ENCODE results near the gene EZR.
"Not testable (repeated sequence)": the region's sequence is repeated elsewhere in the genome, so short reads cannot be mapped to it uniquely, and the experiment has no call there.

Gene EZR

DNA sequence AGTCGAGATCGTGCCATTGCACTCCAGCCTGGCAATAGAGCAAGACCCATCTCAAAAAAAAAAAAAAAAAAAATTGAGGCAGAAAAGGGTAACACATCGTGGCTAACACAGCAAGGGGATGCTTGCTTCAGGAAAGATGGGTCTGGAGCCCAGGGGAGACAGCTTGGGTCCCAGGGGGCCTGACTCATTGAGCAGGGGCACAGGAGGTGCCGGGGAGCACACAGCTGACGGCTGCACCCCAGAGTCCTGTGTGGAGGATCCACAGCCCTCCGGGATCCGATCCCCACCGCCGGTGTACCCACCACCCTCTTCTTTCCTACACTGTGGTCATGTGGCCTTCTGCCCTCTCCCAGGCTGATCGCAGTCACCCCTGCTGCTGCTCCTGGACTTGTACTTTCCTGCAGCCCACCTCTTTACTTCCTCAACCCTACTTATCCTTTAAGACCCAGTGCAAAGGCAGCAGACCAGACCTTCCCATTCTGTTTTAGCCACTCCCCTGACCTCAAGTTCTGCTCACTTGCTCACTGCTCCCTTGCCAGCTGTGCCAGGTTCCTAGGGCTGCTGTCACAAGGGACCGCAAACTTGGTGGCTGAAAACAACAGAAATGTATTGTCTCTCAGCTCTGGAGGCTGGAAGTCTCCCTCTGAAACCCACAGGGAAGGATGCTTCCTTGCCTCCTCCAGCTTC lies 17.6 kb upstream of the EZR start:
- no peaks in the 10 kb centered on the region for H4K20me1 ChIP-seq (ENCODE audit: insufficient read depth, low read length)
- no peak; the same call in 2 of the 3 replicates for ATAC-seq (ENCODE audit: insufficient read depth, low read depth)
- H3K4me3 ChIP-seq (ENCODE audit: low read depth in 1 of 2, low read length in 2 of 2): no peak overlapping the region
- H3K27ac ChIP-seq (ENCODE audit: low read length): no peak overlapping the region
- no peaks in the 10 kb centered on the region for H3K9me3 ChIP-seq (ENCODE audit: insufficient read depth, low read length, severe bottlenecking)
- H3K79me2 ChIP-seq (ENCODE audit: insufficient read depth, low read length): no peaks in the 10 kb centered on the region
- H3K36me3 ChIP-seq (ENCODE audit: insufficient read depth, low read length): no peaks in the 10 kb centered on the region
- no peak overlapping the region for H3K4me2 ChIP-seq (ENCODE audit: insufficient read depth, low read length)
- H3K27me3 ChIP-seq (ENCODE audit: insufficient read depth, low read length, poor library complexity): no peaks in the 10 kb centered on the region
- no peaks in the 10 kb centered on the region for H3K4me1 ChIP-seq (ENCODE audit: insufficient read depth, low read length)
- H2AFZ ChIP-seq (ENCODE audit: low read depth, low read length): no peak overlapping the region
- TF ChIP-seq, protein P1, sequence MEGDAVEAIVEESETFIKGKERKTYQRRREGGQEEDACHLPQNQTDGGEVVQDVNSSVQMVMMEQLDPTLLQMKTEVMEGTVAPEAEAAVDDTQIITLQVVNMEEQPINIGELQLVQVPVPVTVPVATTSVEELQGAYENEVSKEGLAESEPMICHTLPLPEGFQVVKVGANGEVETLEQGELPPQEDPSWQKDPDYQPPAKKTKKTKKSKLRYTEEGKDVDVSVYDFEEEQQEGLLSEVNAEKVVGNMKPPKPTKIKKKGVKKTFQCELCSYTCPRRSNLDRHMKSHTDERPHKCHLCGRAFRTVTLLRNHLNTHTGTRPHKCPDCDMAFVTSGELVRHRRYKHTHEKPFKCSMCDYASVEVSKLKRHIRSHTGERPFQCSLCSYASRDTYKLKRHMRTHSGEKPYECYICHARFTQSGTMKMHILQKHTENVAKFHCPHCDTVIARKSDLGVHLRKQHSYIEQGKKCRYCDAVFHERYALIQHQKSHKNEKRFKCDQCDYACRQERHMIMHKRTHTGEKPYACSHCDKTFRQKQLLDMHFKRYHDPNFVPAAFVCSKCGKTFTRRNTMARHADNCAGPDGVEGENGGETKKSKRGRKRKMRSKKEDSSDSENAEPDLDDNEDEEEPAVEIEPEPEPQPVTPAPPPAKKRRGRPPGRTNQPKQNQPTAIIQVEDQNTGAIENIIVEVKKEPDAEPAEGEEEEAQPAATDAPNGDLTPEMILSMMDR (IDR thresholded peaks at IDR 0.05; ENCODE audit: borderline replicate concordance, extremely low read depth, low read length, poor library complexity, severe bottlenecking): no peak
- TF ChIP-seq EZH2 (IDR thresholded peaks at IDR 0.05; ENCODE audit: borderline replicate concordance, low read depth, low read length, severe bottlenecking): no peak
- no peak overlapping the region for H3K9ac ChIP-seq (ENCODE audit: low read depth, low read length)
- DNase-seq: no peak

DNA sequence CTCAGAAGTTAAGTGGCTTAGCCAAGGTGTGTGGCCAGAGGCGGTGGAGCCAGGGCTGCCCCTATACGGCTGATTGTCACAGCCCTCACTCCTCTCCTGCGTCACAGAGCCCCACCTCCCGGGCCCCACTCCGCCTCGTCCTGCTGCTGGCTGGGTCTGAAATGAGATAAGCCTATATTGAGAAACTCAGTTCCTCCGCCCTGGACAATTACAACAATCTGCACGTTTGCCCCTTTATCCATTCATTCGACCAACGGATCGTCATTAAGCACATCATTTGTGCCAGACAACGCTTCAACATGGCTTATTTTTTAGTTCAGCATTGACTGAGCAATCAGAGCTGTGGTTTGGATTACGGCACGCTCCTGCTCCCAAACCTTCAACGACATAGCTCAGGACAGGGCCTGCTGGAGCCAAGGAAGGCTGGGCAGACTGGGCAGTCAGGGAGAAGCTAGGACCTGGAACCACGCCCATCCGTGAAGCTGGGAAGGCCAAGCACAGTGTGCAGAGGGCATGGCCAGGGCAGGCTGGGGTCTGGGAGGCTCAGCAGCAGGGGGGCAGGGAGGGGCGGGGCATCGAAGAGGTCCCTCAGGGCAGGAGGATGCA lies 16.6 kb upstream of the EZR start:
- no peak overlapping the region for H3K4me3 ChIP-seq (ENCODE audit: low read depth in 1 of 2, low read length in 2 of 2)
- no peaks in the 10 kb centered on the region for H3K36me3 ChIP-seq (ENCODE audit: insufficient read depth, low read length)
- ATAC-seq (ENCODE audit: insufficient read depth, low read depth) (no peak), DNase-seq (no peak)
- no peak overlapping the region for H3K27ac ChIP-seq (ENCODE audit: low read length)
- TF ChIP-seq EZH2 (IDR thresholded peaks at IDR 0.05; ENCODE audit: borderline replicate concordance, low read depth, low read length, severe bottlenecking): no peak
- TF ChIP-seq, protein P1 (IDR thresholded peaks at IDR 0.05; ENCODE audit: borderline replicate concordance, extremely low read depth, low read length, poor library complexity, severe bottlenecking): no peak
- no peak overlapping the region for H2AFZ ChIP-seq (ENCODE audit: low read depth, low read length)
- no peaks in the 10 kb centered on the region for H3K9me3 ChIP-seq (ENCODE audit: insufficient read depth, low read length, severe bottlenecking)
- H3K4me1 ChIP-seq (ENCODE audit: insufficient read depth, low read length): no peaks in the 10 kb centered on the region
- H4K20me1 ChIP-seq (ENCODE audit: insufficient read depth, low read length): no peaks in the 10 kb centered on the region
- H3K27me3 ChIP-seq (ENCODE audit: insufficient read depth, low read length, poor library complexity): no peaks in the 10 kb centered on the region
- H3K9ac ChIP-seq (ENCODE audit: low read depth, low read length): no peak overlapping the region
- no peaks in the 10 kb centered on the region for H3K79me2 ChIP-seq (ENCODE audit: insufficient read depth, low read length)
- H3K4me2 ChIP-seq (ENCODE audit: insufficient read depth, low read length): no peak overlapping the region

DNA sequence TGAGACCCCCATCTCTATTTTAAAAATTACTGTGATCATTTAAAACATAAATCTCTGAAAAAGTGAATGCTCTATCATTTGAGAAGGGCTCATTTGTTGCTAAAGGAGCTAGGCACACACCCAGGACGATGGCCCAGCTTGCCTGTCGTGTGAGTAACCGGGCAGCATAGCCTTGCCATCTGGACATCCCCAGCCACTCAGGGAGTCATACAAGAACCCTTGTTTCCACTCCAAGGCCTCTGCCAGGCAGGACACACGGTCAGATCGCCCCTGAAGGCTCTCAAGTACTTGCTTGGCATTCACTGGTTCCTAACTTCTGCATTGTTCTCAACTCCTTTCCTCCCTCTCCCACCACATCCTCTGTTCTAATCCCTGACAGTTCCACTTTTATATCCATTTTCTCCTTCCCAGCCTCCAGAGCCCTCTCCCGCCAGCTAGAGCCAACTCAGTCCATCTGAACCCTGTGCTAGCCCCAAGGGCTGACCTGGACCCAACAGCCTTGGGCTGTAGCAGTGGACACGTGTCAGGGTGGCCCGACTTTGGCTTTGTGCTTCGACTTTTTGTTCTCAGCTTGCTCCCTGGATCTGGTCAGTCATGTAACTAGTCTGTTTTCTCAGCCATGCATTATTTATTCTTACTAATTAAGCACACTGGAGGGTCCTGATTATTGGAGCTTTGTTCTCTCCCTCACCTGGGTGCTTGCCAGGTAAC lies 15.7 kb upstream of the EZR start:
- DNase-seq (no peak), ATAC-seq (ENCODE audit: insufficient read depth, low read depth) (no peak)
- Histone ChIP-seq H3K36me3 (ENCODE audit: insufficient read depth, low read length) (no peaks in the 10 kb centered on the region), H2AFZ (ENCODE audit: low read depth, low read length) (no peak overlapping the region), H3K27ac (ENCODE audit: low read length) (no peak overlapping the region), H4K20me1 (ENCODE audit: insufficient read depth, low read length) (no peaks in the 10 kb centered on the region), H3K79me2 (ENCODE audit: insufficient read depth, low read length) (no peaks in the 10 kb centered on the region), H3K9me3 (ENCODE audit: insufficient read depth, low read length, severe bottlenecking) (no peaks in the 10 kb centered on the region), H3K4me2 (ENCODE audit: insufficient read depth, low read length) (no peak overlapping the region), H3K4me3 (ENCODE audit: low read depth in 1 of 2, low read length in 2 of 2) (no peak overlapping the region), H3K4me1 (ENCODE audit: insufficient read depth, low read length) (no peaks in the 10 kb centered on the region), H3K27me3 (ENCODE audit: insufficient read depth, low read length, poor library complexity) (no peaks in the 10 kb centered on the region), H3K9ac (ENCODE audit: low read depth, low read length) (no peak overlapping the region)
- TF ChIP-seq, protein P1 (IDR thresholded peaks at IDR 0.05; ENCODE audit: borderline replicate concordance, extremely low read depth, low read length, poor library complexity, severe bottlenecking): no peak
- TF ChIP-seq EZH2 (IDR thresholded peaks at IDR 0.05; ENCODE audit: borderline replicate concordance, low read depth, low read length, severe bottlenecking): no peak

DNA sequence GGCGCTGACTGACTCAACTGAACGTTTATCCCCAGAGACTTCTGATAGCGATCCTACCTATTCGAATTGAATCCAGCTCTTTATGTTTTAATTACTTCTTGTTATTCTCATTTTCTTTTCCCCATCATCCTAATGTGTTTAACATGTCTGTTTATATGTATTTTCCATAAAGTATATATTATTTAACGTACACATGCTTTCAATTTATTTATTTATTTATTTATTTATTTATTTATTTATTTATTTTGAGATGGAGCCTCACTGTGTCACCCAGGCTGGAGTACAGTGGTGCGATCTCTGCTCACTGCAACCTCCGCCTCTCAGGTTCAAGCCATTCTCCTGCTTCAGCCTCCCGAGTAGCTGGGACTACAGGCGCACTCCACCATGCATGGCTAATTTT lies 13.6 kb upstream of the EZR start:
- H3K4me2 ChIP-seq (ENCODE audit: insufficient read depth, low read length): not testable (repeated sequence)

More for the DNA sequence above, 13.6 kb upstream of the EZR start:
- H3K9ac ChIP-seq (ENCODE audit: low read depth, low read length); H3K27me3 ChIP-seq (ENCODE audit: insufficient read depth, low read length, poor library complexity); H3K4me3 ChIP-seq (ENCODE audit: low read depth in 1 of 2, low read length in 2 of 2); ATAC-seq (ENCODE audit: insufficient read depth, low read depth); H3K27ac ChIP-seq (ENCODE audit: low read length); H3K4me1 ChIP-seq (ENCODE audit: insufficient read depth, low read length); H4K20me1 ChIP-seq (ENCODE audit: insufficient read depth, low read length); H3K9me3 ChIP-seq (ENCODE audit: insufficient read depth, low read length, severe bottlenecking); H2AFZ ChIP-seq (ENCODE audit: low read depth, low read length); DNase-seq; H3K36me3 ChIP-seq (ENCODE audit: insufficient read depth, low read length); H3K79me2 ChIP-seq (ENCODE audit: insufficient read depth, low read length): not testable (repeated sequence)
